PC-3 (cell line): ENCODE measurements around the gene SPACA4. TPM values are rescaled to one million over a fixed set of nuclear protein-coding genes. Genes with fewer than 3 reads are reported as not detected.

Experiments
- ATAC-seq: fragments of 200-7000 bp; cut with Tn5 transposase; 2 replicates; pipeline ENCODE4 v1.9.1; 2020; ENCODE audit warnings: mild to moderate bottlenecking, moderate library complexity
- BruUV-seq: library from RNA; stranded (reverse); fragments of 400-500 nt; replicated peaks from 2 replicates; lab custom pipeline; 2021; lab: Mats Ljungman, UMichigan
- CTCF ChIA-PET: fragments of 300-600 bp; sonication (Branson Sonifier 250); formaldehyde crosslinking; loops from one replicate; lab custom pipeline; 2022; ENCODE audit warnings: antibody characterized with exemption; lab: Charles Lee
- POLR2A ChIA-PET: fragments of 300-600 bp; sonication (Branson Sonifier 250); formaldehyde crosslinking; loops from one replicate; lab custom pipeline; 2022; ENCODE audit warnings: antibody characterized with exemption; ENCODE audit not compliant: unreplicated experiment; lab: Charles Lee
- DNase-seq: peaks from one replicate; pipeline ENCODE4 v3.0.0-alpha.2; 2015
- H2AFZ ChIP-seq: fragments of 300-600 bp; sonication (generic); 2 replicates; pipeline ENCODE4 v1.6.0; 2016; ENCODE audit warnings: antibody characterized with exemption, low read length
- H3F3A ChIP-seq: fragments of 300-600 bp; sonication (generic); one replicate; pipeline ENCODE4 v1.6.0; 2017; ENCODE audit warnings: antibody characterized with exemption, low read length, control low read depth, mild to moderate bottlenecking; ENCODE audit not compliant: unreplicated experiment
- H3K27ac ChIP-seq: fragments of 300-600 bp; sonication (generic); 2 replicates; pipeline ENCODE4 v1.5.1; 2016; ENCODE audit warnings: mild to moderate bottlenecking, low read length
- H3K27me3 ChIP-seq: fragments of 300-600 bp; sonication (generic); 2 replicates; pipeline ENCODE4 v1.6.1; 2016; ENCODE audit warnings: low read length, mixed read lengths
- H3K36me3 ChIP-seq: fragments of 300-600 bp; sonication (generic); 2 replicates; pipeline ENCODE4 v1.6.1; 2016; ENCODE audit warnings: low read depth, mixed run types, low read length, mixed read lengths
- H3K4me1 ChIP-seq: fragments of 300-600 bp; sonication (generic); 2 replicates; pipeline ENCODE4 v1.5.1; 2016; ENCODE audit warnings: low read length; ENCODE audit not compliant: insufficient read depth
- H3K4me2 ChIP-seq: fragments of 300-600 bp; sonication (generic); 2 replicates; pipeline ENCODE4 v1.6.0; 2016; ENCODE audit warnings: low read length
- H3K4me3 ChIP-seq: fragments of 300-600 bp; sonication (generic); 2 replicates; pipeline ENCODE4 v1.5.1; 2016; ENCODE audit warnings: mild to moderate bottlenecking, low read length, mixed read lengths
- H3K79me2 ChIP-seq: fragments of 300-600 bp; sonication (generic); 2 replicates; pipeline ENCODE4 v1.6.1; 2017; ENCODE audit warnings: low read length, mixed read lengths
- H3K9ac ChIP-seq: fragments of 300-600 bp; sonication (generic); 2 replicates; pipeline ENCODE4 v1.6.0; 2016; ENCODE audit warnings: mild to moderate bottlenecking, low read length
- H3K9me2 ChIP-seq: fragments of 300-600 bp; sonication (generic); replicated peaks from 2 replicates; pipeline ENCODE4 v1.6.1; 2016; ENCODE audit warnings: mixed run types, low read length, mixed read lengths
- H3K9me3 ChIP-seq: fragments of 300-600 bp; sonication (generic); 2 replicates; pipeline ENCODE4 v1.6.1; 2016; ENCODE audit warnings: low read length, mixed read lengths
- H4K20me1 ChIP-seq: fragments of 300-600 bp; sonication (generic); 2 replicates; pipeline ENCODE4 v1.6.1; 2016; ENCODE audit warnings: low read length, mixed read lengths
- EZH2 ChIP-seq: fragments of 300-600 bp; sonication (generic); IDR thresholded peaks from one replicate; pipeline ENCODE4 v1.6.1; 2017; ENCODE audit warnings: antibody characterized with exemption, mild to moderate bottlenecking, low read length; ENCODE audit not compliant: unreplicated experiment
- EZH2phosphoT487 ChIP-seq: fragments of 300-600 bp; sonication (generic); IDR thresholded peaks from 2 replicates; pipeline ENCODE4 v1.6.1; 2018; ENCODE audit warnings: mild to moderate bottlenecking, antibody characterized with exemption, low read length, borderline replicate concordance
- intact Hi-C: fragments of 100-400 bp; cut with micrococcal nuclease; formaldehyde crosslinking; loops from 2 replicates; pipeline ENCODE4 v1.9.0; 2023
- total RNA-seq: library from RNA; depleted of rRNA; stranded (reverse); fragments of >200 nt; gene quantifications from 2 replicates; pipeline ENCODE4 v1.2.3, GENCODE V29; 2014
- TF ChIP-seq, protein P1 (sequence below): fragments of 300-600 bp; sonication (generic); conservative IDR thresholded peaks from 2 replicates; pipeline ENCODE4 v1.5.1; 2017; ENCODE audit warnings: antibody characterized with exemption, low read depth, mild to moderate bottlenecking, low read length

The SPACA4 gene
- total RNA-seq, 1 experiment from 2014 or later, result not detected

DNA sequence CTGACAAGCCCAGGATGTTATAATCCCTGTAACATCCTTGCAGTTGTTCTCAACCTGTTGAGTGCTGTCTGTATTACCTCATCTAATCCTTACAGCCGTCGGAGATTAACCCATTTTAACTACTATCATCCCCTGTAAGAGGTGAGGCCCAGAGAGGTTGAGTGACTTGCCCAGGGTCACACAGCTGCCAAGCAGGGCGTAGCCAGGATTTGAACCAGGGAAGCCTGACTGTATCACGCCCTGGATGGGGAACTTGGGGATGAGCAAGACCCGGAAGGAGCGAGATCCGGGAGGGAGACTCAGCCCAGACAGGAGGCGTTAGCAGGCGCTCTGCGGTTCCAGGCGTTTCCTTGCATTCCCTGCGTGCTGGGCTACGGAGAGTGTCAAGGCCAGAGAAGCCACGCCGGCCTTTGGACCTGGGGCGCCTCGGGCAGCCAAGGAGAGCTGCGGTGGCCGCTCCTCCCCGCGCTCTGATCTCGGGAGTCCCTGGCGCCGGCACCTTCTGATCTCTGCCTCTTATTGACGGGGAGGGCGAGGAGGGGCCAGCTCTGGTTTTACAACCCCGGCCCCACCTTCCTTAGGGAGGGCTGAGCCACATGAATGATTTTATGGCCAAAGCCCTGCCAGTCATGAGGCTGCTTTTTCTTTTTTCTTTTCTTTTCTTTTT is 48.4 kb upstream of the SPACA4 start:
- H3K36me3 ChIP-seq, result no peaks in the 10 kb centered on the region
- no peak overlapping the region for H3K9ac ChIP-seq
- no peaks in the 10 kb centered on the region for H3K79me2 ChIP-seq
- TF ChIP-seq, protein P1, sequence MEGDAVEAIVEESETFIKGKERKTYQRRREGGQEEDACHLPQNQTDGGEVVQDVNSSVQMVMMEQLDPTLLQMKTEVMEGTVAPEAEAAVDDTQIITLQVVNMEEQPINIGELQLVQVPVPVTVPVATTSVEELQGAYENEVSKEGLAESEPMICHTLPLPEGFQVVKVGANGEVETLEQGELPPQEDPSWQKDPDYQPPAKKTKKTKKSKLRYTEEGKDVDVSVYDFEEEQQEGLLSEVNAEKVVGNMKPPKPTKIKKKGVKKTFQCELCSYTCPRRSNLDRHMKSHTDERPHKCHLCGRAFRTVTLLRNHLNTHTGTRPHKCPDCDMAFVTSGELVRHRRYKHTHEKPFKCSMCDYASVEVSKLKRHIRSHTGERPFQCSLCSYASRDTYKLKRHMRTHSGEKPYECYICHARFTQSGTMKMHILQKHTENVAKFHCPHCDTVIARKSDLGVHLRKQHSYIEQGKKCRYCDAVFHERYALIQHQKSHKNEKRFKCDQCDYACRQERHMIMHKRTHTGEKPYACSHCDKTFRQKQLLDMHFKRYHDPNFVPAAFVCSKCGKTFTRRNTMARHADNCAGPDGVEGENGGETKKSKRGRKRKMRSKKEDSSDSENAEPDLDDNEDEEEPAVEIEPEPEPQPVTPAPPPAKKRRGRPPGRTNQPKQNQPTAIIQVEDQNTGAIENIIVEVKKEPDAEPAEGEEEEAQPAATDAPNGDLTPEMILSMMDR, result no peak
- no peak for TF ChIP-seq EZH2phosphoT487
- no peak for TF ChIP-seq EZH2
- H3K4me3 ChIP-seq, result peak overlapping the region; percentile 38; the same call in 1 of the 2 replicates
- H2AFZ ChIP-seq, result peak overlapping the region; percentile 80
- peak overlapping the region; percentile 57 for H3K4me2 ChIP-seq
- ATAC-seq (peak; percentile 87), DNase-seq (peak; percentile 75)
- no peaks in the 10 kb centered on the region for H3K9me3 ChIP-seq
- ChIA-PET CTCF (interaction anchor here (0.5 kb wide), 1 partner anchor 52 kb away, joined by 6 read pairs; no protein-coding TSS in a partner anchor), POLR2A (interaction anchor here (0.5 to 0.9 kb wide), 2 partner anchors 10 to 65 kb away, joined by 4 to 6 read pairs; no protein-coding TSS in a partner anchor)
- peaks cover 21% of the 10 kb centered on the region for H3K4me1 ChIP-seq
- H3K27me3 ChIP-seq, result no peaks in the 10 kb centered on the region
- BruUV-seq, result no TSS peak
- H4K20me1 ChIP-seq, result no peaks in the 10 kb centered on the region
- peak overlapping the region; percentile 53 for H3K27ac ChIP-seq
- intact Hi-C loops, result no loop called here
- no peaks in the 10 kb centered on the region for H3K9me2 ChIP-seq
- no peaks in the 10 kb centered on the region for H3F3A ChIP-seq

DNA sequence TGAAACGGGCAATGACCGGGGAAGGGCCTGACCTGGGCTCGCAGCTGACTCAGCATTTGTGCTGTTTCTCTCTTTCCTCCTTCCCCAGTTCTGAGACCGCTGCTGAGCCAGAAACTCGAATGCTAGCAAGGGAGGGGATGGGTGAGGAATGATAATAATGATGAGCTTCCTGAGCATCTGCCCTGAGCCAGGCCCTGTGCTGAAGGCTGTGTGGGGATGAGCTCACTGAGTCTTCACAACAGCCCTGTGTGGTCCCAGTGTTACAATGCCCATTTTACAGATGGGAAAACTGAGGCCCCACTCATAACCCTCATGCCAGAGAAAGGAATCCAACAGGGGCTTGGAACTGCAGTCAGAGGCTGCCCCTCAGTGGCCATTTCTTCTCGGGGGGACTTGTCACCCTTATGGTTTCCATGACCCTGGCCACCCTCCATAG is 46.4 kb upstream of the SPACA4 start:
- BruUV-seq, result no TSS peak
- ChIA-PET POLR2A (interaction anchor here (0.6 kb wide), 1 partner anchor 1699 kb away, joined by 3 read pairs; no protein-coding TSS in a partner anchor), CTCF (no interaction called here)
- intact Hi-C loops, result no loop called here
- no peaks in the 10 kb centered on the region for H3K36me3 ChIP-seq
- no peaks in the 10 kb centered on the region for H4K20me1 ChIP-seq
- H3K9me3 ChIP-seq, result no peaks in the 10 kb centered on the region
- DNase-seq (no peak), ATAC-seq (no peak)
- TF ChIP-seq, protein P1, result no peak
- TF ChIP-seq EZH2phosphoT487 (no peak), EZH2 (no peak)
- no peaks in the 10 kb centered on the region for H3F3A ChIP-seq
- peaks cover 14% of the 10 kb centered on the region for H3K4me1 ChIP-seq
- no peak overlapping the region for H3K4me3 ChIP-seq
- H3K27ac ChIP-seq, result no peak overlapping the region
- H3K4me2 ChIP-seq, result no peak overlapping the region
- no peaks in the 10 kb centered on the region for H3K27me3 ChIP-seq
- no peak overlapping the region for H3K9ac ChIP-seq
- H3K9me2 ChIP-seq, result no peaks in the 10 kb centered on the region
- H2AFZ ChIP-seq, result no peak overlapping the region
- H3K79me2 ChIP-seq, result no peaks in the 10 kb centered on the region

- H3K27me3 ChIP-seq, result no peaks in the 10 kb centered on the region
- no peak overlapping the region for H3K4me2 ChIP-seq
- no peak overlapping the region for H3K4me3 ChIP-seq
- H3K36me3 ChIP-seq, result no peaks in the 10 kb centered on the region
- intact Hi-C loops, result no loop called here
- CTCF ChIA-PET, result no interaction called here
- TF ChIP-seq, protein P1, result no peak
- TF ChIP-seq EZH2, result no peak
- no peak for TF ChIP-seq EZH2phosphoT487
- H3K9ac ChIP-seq, result no peak overlapping the region
- no TSS peak for BruUV-seq
- H3F3A ChIP-seq, result no peaks in the 10 kb centered on the region
- peaks cover 10% of the 10 kb centered on the region for H3K4me1 ChIP-seq
- no peak for DNase-seq
- H3K79me2 ChIP-seq, result no peaks in the 10 kb centered on the region
- no peak for ATAC-seq
- no peak overlapping the region for H2AFZ ChIP-seq
- no peaks in the 10 kb centered on the region for H3K9me2 ChIP-seq
- no peaks in the 10 kb centered on the region for H3K9me3 ChIP-seq
- H4K20me1 ChIP-seq, result no peaks in the 10 kb centered on the region
- no peak overlapping the region for H3K27ac ChIP-seq
- POLR2A ChIA-PET, result no interaction called here
These were observed 45.1 kb upstream of the SPACA4 start for GRCh38 chr19:48561412-48561811.
